H1 (cell line): ENCODE measurements around the gene ELP4. TPM values are rescaled to one million over a fixed set of nuclear protein-coding genes. Genes with fewer than 3 reads are reported as not detected.

Source experiments
- BCL11A ChIP-seq, 2 experiments: IDR thresholded peaks; one replicate each; pipeline ENCODE4 v1.6.1; 2011; ENCODE audit warnings: low read depth in 2 of 2, low read length in 2 of 2, mild to moderate bottlenecking in 2 of 2
- EGR1 ChIP-seq: IDR thresholded peaks from 2 replicates; pipeline ENCODE4 v1.6.1; 2011; ENCODE audit warnings: low read depth, low read length, borderline replicate concordance
- TEAD4 ChIP-seq: IDR thresholded peaks from 2 replicates; pipeline ENCODE4 v1.6.1; 2012; ENCODE audit warnings: low read depth, low read length, inconsistent platforms, mixed read lengths
- polyA plus RNA-seq, 7 experiments: library from polyadenylated mRNA; depleted of rRNA in 3 of 7; stranded (reverse) in 5 of 7; unstranded in 2 of 7; fragments of >200 nt in 5 of 7; fragments of 200-250 nt in 2 of 7; gene quantifications; 1 replicate in 5 of 7; 2 replicates in 1 of 7; 4 replicates in 1 of 7; pipeline versions ENCODE4 v1.2.1 to v1.2.3, GENCODE V29; 2011 to 2013; ENCODE audit warnings: missing spikeins in 2 of 7, mixed read lengths in 2 of 7
- total RNA-seq: library from RNA; stranded (reverse); fragmentation: NEBNext Ultra II Directional; extraction: Animal tissue kit (Norgen Biotek cat#: 25700); gene quantifications from 2 replicates; pipeline ENCODE4 v1.2.1, GENCODE V29; 2021
- TF ChIP-seq, protein P1 (sequence below): IDR thresholded peaks from 2 replicates; pipeline ENCODE4 v1.6.1; 2011; ENCODE audit warnings: low read depth, mild to moderate bottlenecking, low read length; ENCODE audit not compliant: insufficient read depth

ELP4 gene
- total and polyA plus RNA-seq, 2 of the 8 experiments (the other 6 are each of a cell fraction or from before 2014, with no cell fraction given) = 14.0 to 18.6 TPM

DNA sequence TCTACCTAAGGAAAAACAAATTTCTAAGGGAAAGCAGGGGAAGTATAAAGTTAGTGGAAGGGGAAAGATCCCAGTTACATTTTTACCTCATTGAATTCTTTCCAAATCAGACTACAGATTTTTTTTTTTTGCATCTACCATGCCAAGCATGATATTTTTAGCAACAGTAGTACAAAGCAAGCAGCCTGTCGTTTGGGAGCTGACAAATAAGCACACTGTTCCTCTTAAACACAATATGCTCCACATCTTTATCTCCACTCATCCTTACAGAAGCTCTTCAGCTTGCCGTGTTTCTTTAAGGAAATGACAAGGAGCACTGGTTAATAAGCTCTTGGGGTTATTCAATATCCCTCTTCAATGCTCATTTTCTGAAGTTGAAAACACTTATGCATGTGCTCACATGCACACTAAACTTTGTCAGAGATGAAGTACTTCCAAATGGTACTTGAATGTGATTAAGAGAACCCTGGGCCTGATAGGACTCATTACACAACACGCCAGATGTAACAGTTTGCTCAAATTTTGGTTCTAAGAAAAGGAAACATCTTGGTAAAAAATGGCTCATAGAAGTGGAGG, 247.8 kb downstream of the ELP4 start (continued):
- TF ChIP-seq TEAD4 (no peak), EGR1 (no peak), BCL11A (IDR thresholded peaks at IDR 0.05; ENCODE audit: low read depth in 2 of 2, low read length in 2 of 2) (no peak)
- TF ChIP-seq, protein P1, sequence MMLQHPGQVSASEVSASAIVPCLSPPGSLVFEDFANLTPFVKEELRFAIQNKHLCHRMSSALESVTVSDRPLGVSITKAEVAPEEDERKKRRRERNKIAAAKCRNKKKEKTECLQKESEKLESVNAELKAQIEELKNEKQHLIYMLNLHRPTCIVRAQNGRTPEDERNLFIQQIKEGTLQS = no peak
